ENCODE results near the gene PLXNB3. TPM values are rescaled to one million over a fixed set of nuclear protein-coding genes. Genes with fewer than 3 reads are reported as not detected.

The PLXNB3 gene
- total and polyA plus RNA-seq, 4 donors, result 0.11 to 0.69 (median 0.46) TPM

DNA sequence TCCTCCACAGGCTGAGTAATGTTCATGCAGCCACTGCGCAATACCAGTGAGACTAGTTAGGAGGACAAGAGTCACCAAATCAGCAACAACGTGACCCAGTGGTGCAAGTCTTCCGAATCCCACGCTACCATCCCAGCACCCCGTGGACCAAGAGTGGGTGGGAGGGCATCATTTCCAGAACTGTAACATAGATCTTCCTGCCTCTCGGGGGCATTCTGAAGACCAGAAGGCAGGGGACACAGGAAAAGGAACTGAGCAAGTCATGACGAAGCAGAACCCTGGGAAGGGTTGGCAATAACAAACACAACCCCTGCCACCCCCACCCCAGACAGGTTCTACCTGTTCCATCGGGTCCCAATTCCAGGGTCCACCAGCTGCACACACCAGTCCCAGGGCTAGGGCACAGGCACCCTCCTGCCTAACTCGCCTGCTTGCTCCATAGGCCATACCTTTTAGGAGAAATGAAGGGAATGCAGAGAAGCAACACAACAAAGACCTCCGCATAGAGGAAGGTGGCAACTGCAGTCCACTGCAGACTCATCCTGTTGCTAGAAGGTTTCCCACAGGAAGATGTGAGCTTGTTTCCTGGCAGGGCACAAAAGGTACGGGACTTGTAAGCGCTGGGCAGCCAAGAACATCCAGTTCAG lies 41.2 kb upstream of the PLXNB3 start:
- Histone ChIP-seq H3K36me3 (ENCODE audit: control insufficient read depth in 4 of 4, insufficient read depth in 3 of 4, low read depth in 1 of 4, low read length in 3 of 4) (peaks cover 3 to 19% (median 9%) of the 10 kb centered on the region in 4 donors), H3K27ac (ENCODE audit: low read depth in 1 of 2, low read length in 2 of 2) (peak overlapping the region; percentile 83 to 86), H3K9ac (ENCODE audit: low read depth in 1 of 2, low read length in 2 of 2) (peak overlapping the region in 1 of 2 donors; percentile 78), H3K4me3 (ENCODE audit: low read depth in 1 of 3, low read length in 3 of 3) (peak overlapping the region; percentile 65 to 82 (median 74)), H3K4me1 (ENCODE audit: control insufficient read depth in 4 of 4, insufficient read depth in 4 of 4, low read length in 3 of 4) (peaks cover 16 to 43% (median 31%) of the 10 kb centered on the region in 4 donors), H3K27me3 (ENCODE audit: control insufficient read depth in 4 of 4, insufficient read depth in 4 of 4, low read length in 3 of 4) (no peaks in the 10 kb centered on the region), H3K9me3 (ENCODE audit: control insufficient read depth in 4 of 4, low read length in 3 of 4) (no peaks in the 10 kb centered on the region)
- 42% methylated on average over 12 of the region's 12 CpGs for WGBS
- DNase-seq (ENCODE audit: low spot score), result no peak
- TF ChIP-seq CTCF (IDR thresholded peaks at IDR 0.05; ENCODE audit: low read depth, low read length, missing input control), result no peak
- TF ChIP-seq, protein P1, sequence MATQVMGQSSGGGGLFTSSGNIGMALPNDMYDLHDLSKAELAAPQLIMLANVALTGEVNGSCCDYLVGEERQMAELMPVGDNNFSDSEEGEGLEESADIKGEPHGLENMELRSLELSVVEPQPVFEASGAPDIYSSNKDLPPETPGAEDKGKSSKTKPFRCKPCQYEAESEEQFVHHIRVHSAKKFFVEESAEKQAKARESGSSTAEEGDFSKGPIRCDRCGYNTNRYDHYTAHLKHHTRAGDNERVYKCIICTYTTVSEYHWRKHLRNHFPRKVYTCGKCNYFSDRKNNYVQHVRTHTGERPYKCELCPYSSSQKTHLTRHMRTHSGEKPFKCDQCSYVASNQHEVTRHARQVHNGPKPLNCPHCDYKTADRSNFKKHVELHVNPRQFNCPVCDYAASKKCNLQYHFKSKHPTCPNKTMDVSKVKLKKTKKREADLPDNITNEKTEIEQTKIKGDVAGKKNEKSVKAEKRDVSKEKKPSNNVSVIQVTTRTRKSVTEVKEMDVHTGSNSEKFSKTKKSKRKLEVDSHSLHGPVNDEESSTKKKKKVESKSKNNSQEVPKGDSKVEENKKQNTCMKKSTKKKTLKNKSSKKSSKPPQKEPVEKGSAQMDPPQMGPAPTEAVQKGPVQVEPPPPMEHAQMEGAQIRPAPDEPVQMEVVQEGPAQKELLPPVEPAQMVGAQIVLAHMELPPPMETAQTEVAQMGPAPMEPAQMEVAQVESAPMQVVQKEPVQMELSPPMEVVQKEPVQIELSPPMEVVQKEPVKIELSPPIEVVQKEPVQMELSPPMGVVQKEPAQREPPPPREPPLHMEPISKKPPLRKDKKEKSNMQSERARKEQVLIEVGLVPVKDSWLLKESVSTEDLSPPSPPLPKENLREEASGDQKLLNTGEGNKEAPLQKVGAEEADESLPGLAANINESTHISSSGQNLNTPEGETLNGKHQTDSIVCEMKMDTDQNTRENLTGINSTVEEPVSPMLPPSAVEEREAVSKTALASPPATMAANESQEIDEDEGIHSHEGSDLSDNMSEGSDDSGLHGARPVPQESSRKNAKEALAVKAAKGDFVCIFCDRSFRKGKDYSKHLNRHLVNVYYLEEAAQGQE (IDR thresholded peaks at IDR 0.05), result no peak
- no peak for TF ChIP-seq FOXA1 (IDR thresholded peaks at IDR 0.05)
- TF ChIP-seq EGR1 (IDR thresholded peaks at IDR 0.05; ENCODE audit: low read depth in 2 of 2), result no peak

GRCh38 chrX:153723351-153724251 lies 40.4 kb upstream of the PLXNB3 start:
- H3K27me3 ChIP-seq (ENCODE audit: control insufficient read depth in 4 of 4, insufficient read depth in 4 of 4, low read length in 3 of 4), result no peaks in the 10 kb centered on the region
- peaks cover 3 to 17% (median 8%) of the 10 kb centered on the region in 4 donors for H3K36me3 ChIP-seq (ENCODE audit: control insufficient read depth in 4 of 4, insufficient read depth in 3 of 4, low read depth in 1 of 4, low read length in 3 of 4)
- peaks cover 21 to 48% (median 34%) of the 10 kb centered on the region in 4 donors for H3K4me1 ChIP-seq (ENCODE audit: control insufficient read depth in 4 of 4, insufficient read depth in 4 of 4, low read length in 3 of 4)
- H3K9me3 ChIP-seq (ENCODE audit: control insufficient read depth in 4 of 4, low read length in 3 of 4), result no peaks in the 10 kb centered on the region
- H3K27ac ChIP-seq (ENCODE audit: low read depth in 1 of 2, low read length in 2 of 2), result peak overlapping the region; percentile 83 to 86
- peak overlapping the region; percentile 28 to 71 for H3K9ac ChIP-seq (ENCODE audit: low read depth in 1 of 2, low read length in 2 of 2)
- peak; percentile 41 for DNase-seq (ENCODE audit: low spot score)
- peak; percentile 69 for TF ChIP-seq NR2F2 (IDR thresholded peaks at IDR 0.05)
- no peak for TF ChIP-seq RAD21 (IDR thresholded peaks at IDR 0.05)
- no peak for TF ChIP-seq TAF1 (conservative IDR thresholded peaks at IDR 0.05)
- TF ChIP-seq, protein P1 (IDR thresholded peaks at IDR 0.05), result no peak
- TF ChIP-seq HNF4G (IDR thresholded peaks at IDR 0.05), result peak; percentile 19
- peak in 1 of 2 donors; percentile 50 for TF ChIP-seq RXRA (IDR thresholded peaks at IDR 0.05)
- peak; percentile 39 to 79 for TF ChIP-seq HNF4A (conservative IDR thresholded peaks at IDR 0.05)
- TF ChIP-seq JUND (IDR thresholded peaks at IDR 0.05), result no peak
- peak; percentile 7 for TF ChIP-seq CTCF (IDR thresholded peaks at IDR 0.05; ENCODE audit: low read depth, low read length, missing input control)
- TF ChIP-seq MAX (IDR thresholded peaks at IDR 0.05), result peak; percentile 53
- no peak for TF ChIP-seq EGR1 (IDR thresholded peaks at IDR 0.05; ENCODE audit: low read depth in 2 of 2)
- TF ChIP-seq FOXA1 (IDR thresholded peaks at IDR 0.05), result no peak
- peak in 1 of 2 donors; percentile 70 for TF ChIP-seq GABPA (IDR thresholded peaks at IDR 0.05 in 1 of 2, conservative IDR thresholded peaks at IDR 0.05 in 1 of 2)
- peak; percentile 65 for TF ChIP-seq SP1 (IDR thresholded peaks at IDR 0.05)
- H3K4me3 ChIP-seq (ENCODE audit: low read depth in 1 of 3, low read length in 3 of 3), result peak overlapping the region; percentile 65 to 82 (median 74)
- under 1% methylated on average over 78 of the region's 78 CpGs for WGBS
